Measurements from ENCODE around the gene ZNF473.

DNA sequence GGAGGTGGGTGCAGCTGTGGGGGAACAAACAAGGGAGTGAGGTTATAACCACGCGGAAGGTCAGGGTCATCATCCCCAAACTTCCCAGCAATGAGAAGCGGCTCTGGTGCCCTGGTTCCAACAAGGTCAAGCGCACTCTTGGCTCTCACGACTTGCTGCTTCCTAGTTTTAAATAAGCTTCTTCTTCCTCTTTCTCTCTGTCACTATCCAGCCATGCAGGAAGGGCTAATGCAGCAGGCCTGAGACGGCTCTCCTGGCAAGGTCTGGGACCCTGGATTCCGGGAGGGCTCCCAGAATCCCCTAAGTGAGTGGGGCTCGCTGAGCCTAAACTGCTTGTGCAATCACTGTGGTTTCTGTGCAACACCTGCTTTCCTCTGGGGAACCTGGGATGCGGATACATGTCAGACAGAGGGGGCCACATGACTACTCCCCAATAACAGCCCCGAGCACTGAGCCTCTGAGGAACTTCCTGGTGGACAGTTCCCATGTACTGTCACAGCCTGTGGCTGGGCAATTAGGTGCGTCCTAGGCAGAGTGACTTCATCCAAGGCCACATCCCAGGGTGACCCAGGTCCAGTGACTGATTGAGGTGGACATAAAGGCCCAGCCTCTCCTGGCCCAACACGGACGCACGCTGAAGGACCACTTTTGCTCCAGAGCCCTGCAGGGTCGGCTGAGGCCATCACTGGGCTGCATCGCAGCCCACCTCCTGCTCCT is 24.8 kb upstream of the ZNF473 start:
- no peak for TF ChIP-seq EZH2 (IDR thresholded peaks at IDR 0.05; ENCODE audit: insufficient read depth, poor library complexity, severe bottlenecking)
- TF ChIP-seq EZH2phosphoT487 (IDR thresholded peaks at IDR 0.05; ENCODE audit: insufficient read depth, low read depth) = no peak
